ENCODE data around the gene ZNF654.
"Not testable (repeated sequence)": the region's sequence is repeated elsewhere in the genome, so short reads cannot be mapped to it uniquely, and the experiment has no call there.

ZNF654 gene

GRCh38 chr3:88059380-88060170 is 520 bp downstream of the ZNF654 start:
- DNase-seq (ENCODE audit: low spot score) (no peak), FAIRE-seq (no peak)

- DNase-seq (ENCODE audit: low spot score), result no peak
- no peak for FAIRE-seq
These were observed 2.7 kb downstream of the ZNF654 start for GRCh38 chr3:88061746-88062145.

GRCh38 chr3:88075072-88075471 is 16.0 kb downstream of the ZNF654 start:
- DNase-seq (ENCODE audit: low spot score) (no peak), FAIRE-seq (no peak)

- FAIRE-seq, result no peak
- DNase-seq (ENCODE audit: low spot score), result no peak
These were observed 16.4 kb downstream of the ZNF654 start for GRCh38 chr3:88075497-88075896.

GRCh38 chr3:88076712-88077111 is 17.7 kb downstream of the ZNF654 start:
- FAIRE-seq, result no peak
- DNase-seq (ENCODE audit: low spot score), result no peak

GRCh38 chr3:88078932-88079331 is 19.9 kb downstream of the ZNF654 start:
- FAIRE-seq (no peak), DNase-seq (ENCODE audit: low spot score) (no peak)

- FAIRE-seq (no peak), DNase-seq (ENCODE audit: low spot score) (no peak)
These were observed 23.8 kb downstream of the ZNF654 start for GRCh38 chr3:88082854-88083253.

- FAIRE-seq (no peak), DNase-seq (ENCODE audit: low spot score) (no peak)
These were observed 25.0 kb downstream of the ZNF654 start for GRCh38 chr3:88084097-88084501.

- FAIRE-seq (no peak), DNase-seq (ENCODE audit: low spot score) (no peak)
These were observed 31.6 kb downstream of the ZNF654 start for GRCh38 chr3:88090681-88091080.

GRCh38 chr3:88092270-88092669 is 33.2 kb downstream of the ZNF654 start:
- DNase-seq (ENCODE audit: low spot score) (no peak), FAIRE-seq (no peak)

- FAIRE-seq, result no peak
- no peak for DNase-seq (ENCODE audit: low spot score)
These were observed 34.2 kb downstream of the ZNF654 start for GRCh38 chr3:88093266-88093665.

- no peak for FAIRE-seq
- no peak for DNase-seq (ENCODE audit: low spot score)
These were observed 42.1 kb downstream of the ZNF654 start for GRCh38 chr3:88101142-88101541.

GRCh38 chr3:88105325-88105724 is 46.3 kb downstream of the ZNF654 start:
- FAIRE-seq, result no peak
- no peak for DNase-seq (ENCODE audit: low spot score)

- FAIRE-seq (no peak), DNase-seq (ENCODE audit: low spot score) (no peak)
These were observed 53.2 kb downstream of the ZNF654 start for GRCh38 chr3:88112289-88112688.

- peak; percentile 53 for FAIRE-seq
- DNase-seq (ENCODE audit: low spot score), result peak; percentile 34
These were observed 54.5 kb downstream of the ZNF654 start for GRCh38 chr3:88113311-88114162.

GRCh38 chr3:88114878-88115549 is 56.0 kb downstream of the ZNF654 start:
- DNase-seq (ENCODE audit: low spot score) (no peak), FAIRE-seq (no peak)

- DNase-seq (ENCODE audit: low spot score) (no peak), FAIRE-seq (no peak)
These were observed 58.6 kb downstream of the ZNF654 start for GRCh38 chr3:88117683-88118082.

- DNase-seq (ENCODE audit: low spot score); FAIRE-seq: not testable (repeated sequence)
These were observed 59.5 kb downstream of the ZNF654 start for GRCh38 chr3:88118603-88119002.

- FAIRE-seq (no peak), DNase-seq (ENCODE audit: low spot score) (no peak)
These were observed 64.5 kb downstream of the ZNF654 start for GRCh38 chr3:88123526-88123925.

GRCh38 chr3:88131695-88132094 is 72.6 kb downstream of the ZNF654 start:
- DNase-seq (ENCODE audit: low spot score) (no peak), FAIRE-seq (no peak)

GRCh38 chr3:88132894-88133293 is 73.8 kb downstream of the ZNF654 start:
- FAIRE-seq, result no peak

GRCh38 chr3:88133711-88134263 is 74.7 kb downstream of the ZNF654 start:
- DNase-seq (ENCODE audit: low spot score) (no peak), FAIRE-seq (no peak)

More at GRCh38 chr3:88132894-88133293, 73.8 kb downstream of the ZNF654 start:
- DNase-seq (ENCODE audit: low spot score), result no peak
